ENCODE results near the gene SMIM10L2A.
"Not testable (repeated sequence)": the region's sequence is repeated elsewhere in the genome, so short reads cannot be mapped to it uniquely, and the experiment has no call there.

DNA sequence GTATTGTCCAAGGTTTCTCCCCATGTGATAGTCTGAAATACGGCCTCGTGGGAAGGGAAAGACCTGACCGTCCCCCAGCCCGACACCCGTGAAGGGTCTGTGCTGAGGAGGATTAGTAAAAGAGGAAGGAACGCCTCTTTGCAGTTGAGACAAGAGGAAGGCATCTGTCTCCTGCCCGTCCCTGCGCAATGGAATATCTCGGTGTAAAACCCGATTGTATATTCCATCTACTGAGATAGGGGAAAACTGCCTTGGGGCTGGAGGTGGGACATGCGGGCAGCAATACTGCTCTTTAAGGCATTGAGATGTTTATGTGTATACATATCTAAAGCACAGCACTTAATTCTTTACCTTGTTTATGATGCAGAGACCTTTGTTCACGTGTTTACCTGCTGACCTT, 15.3 kb upstream of the SMIM10L2A start:
- not testable (repeated sequence) for TF ChIP-seq EZH2phosphoT487 (IDR thresholded peaks at IDR 0.05; ENCODE audit: low read length)
- TF ChIP-seq, protein P1, sequence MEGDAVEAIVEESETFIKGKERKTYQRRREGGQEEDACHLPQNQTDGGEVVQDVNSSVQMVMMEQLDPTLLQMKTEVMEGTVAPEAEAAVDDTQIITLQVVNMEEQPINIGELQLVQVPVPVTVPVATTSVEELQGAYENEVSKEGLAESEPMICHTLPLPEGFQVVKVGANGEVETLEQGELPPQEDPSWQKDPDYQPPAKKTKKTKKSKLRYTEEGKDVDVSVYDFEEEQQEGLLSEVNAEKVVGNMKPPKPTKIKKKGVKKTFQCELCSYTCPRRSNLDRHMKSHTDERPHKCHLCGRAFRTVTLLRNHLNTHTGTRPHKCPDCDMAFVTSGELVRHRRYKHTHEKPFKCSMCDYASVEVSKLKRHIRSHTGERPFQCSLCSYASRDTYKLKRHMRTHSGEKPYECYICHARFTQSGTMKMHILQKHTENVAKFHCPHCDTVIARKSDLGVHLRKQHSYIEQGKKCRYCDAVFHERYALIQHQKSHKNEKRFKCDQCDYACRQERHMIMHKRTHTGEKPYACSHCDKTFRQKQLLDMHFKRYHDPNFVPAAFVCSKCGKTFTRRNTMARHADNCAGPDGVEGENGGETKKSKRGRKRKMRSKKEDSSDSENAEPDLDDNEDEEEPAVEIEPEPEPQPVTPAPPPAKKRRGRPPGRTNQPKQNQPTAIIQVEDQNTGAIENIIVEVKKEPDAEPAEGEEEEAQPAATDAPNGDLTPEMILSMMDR (IDR thresholded peaks at IDR 0.05; ENCODE audit: low read length): not testable (repeated sequence)
